SIG-M5 treated with dmso at 0.1 percent for 504 hours (cell line): Measurements from ENCODE around the gene BTBD18.
"Not testable (repeated sequence)": the region's sequence is repeated elsewhere in the genome, so short reads cannot be mapped to it uniquely, and the experiment has no call there.

Source experiments
- DNase-seq: peaks from one replicate; lab custom pipeline; 2025; ENCODE audit not compliant: unreplicated experiment; lab: John Stamatoyannopoulos, UW

Gene BTBD18

GRCh38 chr11:57735619-57736298, 15.9 kb downstream of the BTBD18 start:
- no peak for DNase-seq

GRCh38 chr11:57732661-57733060, 19.0 kb downstream of the BTBD18 start:
- DNase-seq: no peak

- DNase-seq: no peak
These were observed 22.1 kb downstream of the BTBD18 start for GRCh38 chr11:57729479-57729878.

- no peak for DNase-seq
These were observed 22.8 kb downstream of the BTBD18 start for GRCh38 chr11:57728829-57729228.

- DNase-seq: no peak
These were observed 24.4 kb downstream of the BTBD18 start for GRCh38 chr11:57727185-57727584.

GRCh38 chr11:57716726-57717125, 34.9 kb downstream of the BTBD18 start:
- DNase-seq: not testable (repeated sequence)

GRCh38 chr11:57713835-57714234, 37.8 kb downstream of the BTBD18 start:
- DNase-seq: no peak

- peak; percentile 100 for DNase-seq
These were observed 39.1 kb downstream of the BTBD18 start, which contains the start of gene TMX2 for GRCh38 chr11:57712256-57713150. TSS of gene TMX2 (plus strand) at chr11:57712593. CDS start at chr11:57712619, 26 bp downstream.

- peak; percentile 70 for DNase-seq
These were observed 40.0 kb downstream of the BTBD18 start, which contains the start of gene MED19 for GRCh38 chr11:57711414-57712255. TSS of gene MED19 (minus strand) at chr11:57712215. CDS start at chr11:57712179, 36 bp downstream.

- DNase-seq: no peak
These were observed 41.7 kb downstream of the BTBD18 start for GRCh38 chr11:57709802-57710367.

- not testable (repeated sequence) for DNase-seq
These were observed 46.2 kb downstream of the BTBD18 start for GRCh38 chr11:57705432-57705831.

- DNase-seq: no peak
These were observed 46.7 kb downstream of the BTBD18 start for GRCh38 chr11:57704932-57705331.

- DNase-seq: no peak
These were observed 48.3 kb downstream of the BTBD18 start for GRCh38 chr11:57703341-57703740.

- no peak for DNase-seq
These were observed 51.2 kb downstream of the BTBD18 start for GRCh38 chr11:57700425-57700824.

- no peak for DNase-seq
These were observed 51.8 kb downstream of the BTBD18 start for GRCh38 chr11:57699813-57700212.

GRCh38 chr11:57698843-57699365, 52.7 kb downstream of the BTBD18 start:
- no peak for DNase-seq
